CD4-positive, alpha-beta T cell (primary cell): Measurements from ENCODE around the gene CHST6. TPM values are rescaled to one million over a fixed set of nuclear protein-coding genes. Genes with fewer than 3 reads are reported as not detected.

Experiments
- ATAC-seq: fragments of 200-7000 bp; cut with Tn5 transposase; one replicate; pipeline ENCODE4 v1.10.0; 2022; ENCODE audit warnings: mild to moderate bottlenecking; ENCODE audit not compliant: poor library complexity
- CTCF ChIA-PET: fragments of 350-600 bp; sonication (Branson Sonifier 250); formaldehyde crosslinking; loops from one replicate; lab custom pipeline; 2021; ENCODE audit warnings: antibody characterized with exemption, inconsistent platforms; lab: Charles Lee
- POLR2A ChIA-PET: fragments of 350-600 bp; sonication (Branson Sonifier 250); formaldehyde crosslinking; loops from one replicate; lab custom pipeline; 2021; ENCODE audit warnings: antibody characterized with exemption, inconsistent platforms; lab: Charles Lee
- DNase-seq, 14 experiments: peaks; one replicate each; pipeline ENCODE4 v3.0.0-alpha.2; 2013 to 2020; ENCODE audit warnings: mixed read lengths in 2 of 14
- H3K27ac ChIP-seq, 2 donors: one replicate each; pipeline versions ENCODE4 v1.5.1 to v1.7.0; 2013; ENCODE audit warnings: low read length in 2 of 2, low read depth in 1 of 2, mild to moderate bottlenecking in 1 of 2
- H3K27me3 ChIP-seq, 2 experiments: 1 replicate in 1 of 2; 2 replicates in 1 of 2; pipeline versions ENCODE4 v1.6.1 to v1.7.0; 2013; ENCODE audit warnings: low read length in 2 of 2, control low read depth in 1 of 2, mild to moderate bottlenecking in 1 of 2, moderate library complexity in 1 of 2; ENCODE audit not compliant: insufficient read depth in 2 of 2, control insufficient read depth in 1 of 2
- H3K36me3 ChIP-seq: one replicate; pipeline ENCODE4 v1.6.1; 2013; ENCODE audit warnings: low read length, control low read depth; ENCODE audit not compliant: insufficient read depth
- H3K4me1 ChIP-seq: one replicate; pipeline ENCODE4 v1.6.1; 2013; ENCODE audit warnings: low read length, control low read depth; ENCODE audit not compliant: insufficient read depth
- H3K4me3 ChIP-seq: one replicate; pipeline ENCODE4 v1.5.1; 2013; ENCODE audit warnings: mild to moderate bottlenecking, low read length, moderate library complexity
- H3K9me3 ChIP-seq, 2 experiments: 1 replicate in 1 of 2; 2 replicates in 1 of 2; pipeline versions ENCODE4 v1.6.1 to v1.7.0; 2013; ENCODE audit warnings: low read length in 2 of 2, mild to moderate bottlenecking in 2 of 2, control low read depth in 1 of 2, moderate library complexity in 1 of 2; ENCODE audit not compliant: control insufficient read depth in 1 of 2, insufficient read depth in 1 of 2
- H3K27ac Mint-ChIP-seq: one replicate; pipeline ENCODE4 v1.8.0; 2020; ENCODE audit warnings: mixed read lengths
- H3K27me3 Mint-ChIP-seq: one replicate; pipeline ENCODE4 v1.8.0; 2021; ENCODE audit warnings: mixed read lengths
- H3K36me3 Mint-ChIP-seq: one replicate; pipeline ENCODE4 v1.8.0; 2021; ENCODE audit warnings: low read depth, mixed read lengths
- H3K4me1 Mint-ChIP-seq: one replicate; pipeline ENCODE4 v1.8.0; 2021; ENCODE audit warnings: low read depth, mixed read lengths
- H3K4me3 Mint-ChIP-seq: one replicate; pipeline ENCODE4 v1.8.0; 2020; ENCODE audit warnings: mild to moderate bottlenecking, mixed read lengths
- H3K9me3 Mint-ChIP-seq: one replicate; pipeline ENCODE4 v1.8.0; 2020; ENCODE audit warnings: mixed read lengths
- intact Hi-C, 2 experiments: fragments of 100-400 bp; cut with DNase I in 1 of 2; cut with micrococcal nuclease in 1 of 2; formaldehyde crosslinking; loops; one replicate each; pipeline versions ENCODE4 v1.15.1 to v1.9.0; 2023 to 2025; cut with DNase I, micrococcal nuclease
- total RNA-seq, 174 experiments: library from RNA in 2 of 174; stranded (reverse) in 2 of 174; gene quantifications; one replicate each; pipeline ENCODE4 v1.2.3 and lab custom pipeline; 2021 to 2026
- TF ChIP-seq, protein P1 (sequence below): fragments of 200-600 bp; IDR thresholded peaks from one replicate; pipeline ENCODE4 v1.8.0; 2022; ENCODE audit warnings: antibody characterized with exemption, mild to moderate bottlenecking

The CHST6 gene
- total RNA-seq, 2 experiments from 2014 or later: not detected

- Histone ChIP-seq H3K4me3 (no peak overlapping the region), H3K9me3 (no peaks in the 10 kb centered on the region), H3K27ac (no peak overlapping the region), H3K27me3 (no peaks in the 10 kb centered on the region), H3K36me3 (no peaks in the 10 kb centered on the region), H3K4me1 (peaks cover 5% of the 10 kb centered on the region)
- Mint-ChIP-seq H3K4me1 (peaks cover 28% of the 10 kb centered on the region), H3K27me3 (no peaks in the 10 kb centered on the region), H3K27ac (peak overlapping the region; percentile 20), H3K9me3 (no peaks in the 10 kb centered on the region), H3K36me3 (peaks cover 7% of the 10 kb centered on the region), H3K4me3 (no peak overlapping the region)
- CTCF ChIA-PET: no interaction called here
- ATAC-seq (no peak), DNase-seq (no peak)
- TF ChIP-seq, protein P1, sequence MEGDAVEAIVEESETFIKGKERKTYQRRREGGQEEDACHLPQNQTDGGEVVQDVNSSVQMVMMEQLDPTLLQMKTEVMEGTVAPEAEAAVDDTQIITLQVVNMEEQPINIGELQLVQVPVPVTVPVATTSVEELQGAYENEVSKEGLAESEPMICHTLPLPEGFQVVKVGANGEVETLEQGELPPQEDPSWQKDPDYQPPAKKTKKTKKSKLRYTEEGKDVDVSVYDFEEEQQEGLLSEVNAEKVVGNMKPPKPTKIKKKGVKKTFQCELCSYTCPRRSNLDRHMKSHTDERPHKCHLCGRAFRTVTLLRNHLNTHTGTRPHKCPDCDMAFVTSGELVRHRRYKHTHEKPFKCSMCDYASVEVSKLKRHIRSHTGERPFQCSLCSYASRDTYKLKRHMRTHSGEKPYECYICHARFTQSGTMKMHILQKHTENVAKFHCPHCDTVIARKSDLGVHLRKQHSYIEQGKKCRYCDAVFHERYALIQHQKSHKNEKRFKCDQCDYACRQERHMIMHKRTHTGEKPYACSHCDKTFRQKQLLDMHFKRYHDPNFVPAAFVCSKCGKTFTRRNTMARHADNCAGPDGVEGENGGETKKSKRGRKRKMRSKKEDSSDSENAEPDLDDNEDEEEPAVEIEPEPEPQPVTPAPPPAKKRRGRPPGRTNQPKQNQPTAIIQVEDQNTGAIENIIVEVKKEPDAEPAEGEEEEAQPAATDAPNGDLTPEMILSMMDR: no peak
- intact Hi-C loops: loop anchor here in 1 of 2 experiments (5.0 kb wide), 1 partner anchor 39 kb away; the partner anchor contains the start of gene TMEM170A
- POLR2A ChIA-PET: no interaction called here
These were observed 71.5 kb downstream of the CHST6 start for GRCh38 chr16:75423723-75424104.

Other genes with a start within 250 kb of the CHST6 start
- gene BCAR1, start 243.8 kb downstream of the CHST6 start, total RNA-seq: under 1 TPM; 0.08 to 0.17 TPM
- 10 to 100 TPM; 23.0 to 25.5 TPM for gene CFDP1, start 61.9 kb downstream of the CHST6 start, total RNA-seq
- gene TMEM170A, start 30.8 kb downstream of the CHST6 start, total RNA-seq: 10 to 100 TPM; 34.3 to 37.8 TPM
- gene CHST5, start 40.7 kb upstream of the CHST6 start, total RNA-seq: not detected
- gene TMEM231, start 60.8 kb upstream of the CHST6 start, total RNA-seq: 1 to 10 TPM; 2.5 TPM
- gene GABARAPL2, start 70.9 kb upstream of the CHST6 start, total RNA-seq: 10 to 100 TPM; 44.6 to 48.3 TPM
- gene ADAT1, start 127.8 kb upstream of the CHST6 start, total RNA-seq: 10 to 100 TPM; 46.7 to 47.6 TPM
- 100 to 1,000 TPM; 151 to 153 TPM for gene KARS1, start 152.2 kb upstream of the CHST6 start, total RNA-seq
- 100 to 1,000 TPM; 122 to 124 TPM for gene TERF2IP, start 152.3 kb upstream of the CHST6 start, total RNA-seq
- not detected for gene CPHXL2, start 181.6 kb upstream of the CHST6 start, total RNA-seq
- gene DUXB, start 206.0 kb upstream of the CHST6 start, total RNA-seq: not detected
- not detected for gene CPHXL, start 231.0 kb upstream of the CHST6 start, total RNA-seq